Endodermal cell (in vitro differentiated cells): Measurements from ENCODE around the gene STXBP4. TPM values are rescaled to one million over a fixed set of nuclear protein-coding genes. Genes with fewer than 3 reads are reported as not detected.

Source experiments
- DNase-seq: peaks from one replicate; pipeline ENCODE4 v3.0.0-alpha.2; 2017
- H3K27ac ChIP-seq: 2 replicates; pipeline ENCODE4 v1.5.1; 2013; ENCODE audit warnings: mild to moderate bottlenecking, low read depth, low read length, moderate library complexity
- H3K27me3 ChIP-seq: 2 replicates; pipeline ENCODE4 v1.6.1; 2013; ENCODE audit warnings: mild to moderate bottlenecking, low read length, moderate library complexity; ENCODE audit not compliant: insufficient read depth, control insufficient read depth, poor library complexity, severe bottlenecking
- H3K36me3 ChIP-seq: 2 replicates; pipeline ENCODE4 v1.7.0; 2013; ENCODE audit warnings: mild to moderate bottlenecking, low read length, moderate library complexity; ENCODE audit not compliant: control insufficient read depth, insufficient read depth
- H3K4me1 ChIP-seq: one replicate; pipeline ENCODE4 v1.7.0; 2013; ENCODE audit warnings: low read length; ENCODE audit not compliant: control insufficient read depth, insufficient read depth
- H3K4me3 ChIP-seq: 2 replicates; pipeline ENCODE4 v1.5.1; 2013; ENCODE audit warnings: mild to moderate bottlenecking, low read length, moderate library complexity
- H3K9ac ChIP-seq: 2 replicates; pipeline ENCODE4 v1.6.1; 2013; ENCODE audit warnings: mild to moderate bottlenecking, low read length, moderate library complexity; ENCODE audit not compliant: poor library complexity, severe bottlenecking; ENCODE audit errors: extremely low read depth
- H3K9me3 ChIP-seq: 2 replicates; pipeline ENCODE4 v1.6.1; 2013; ENCODE audit warnings: mild to moderate bottlenecking, low read length, moderate library complexity; ENCODE audit not compliant: control insufficient read depth
- H3K27ac Mint-ChIP-seq: 2 replicates; pipeline ENCODE4 v1.8.0; 2020; ENCODE audit warnings: mixed read lengths
- H3K27me3 Mint-ChIP-seq: 2 replicates; pipeline ENCODE4 v1.8.0; 2021; ENCODE audit warnings: mild to moderate bottlenecking, mixed read lengths; ENCODE audit not compliant: insufficient read depth
- H3K36me3 Mint-ChIP-seq: 2 replicates; pipeline ENCODE4 v1.8.0; 2020; ENCODE audit warnings: low read depth, mixed read lengths
- H3K4me1 Mint-ChIP-seq: 2 replicates; pipeline ENCODE4 v1.8.0; 2020; ENCODE audit warnings: mixed read lengths
- H3K4me3 Mint-ChIP-seq: 2 replicates; pipeline ENCODE4 v1.8.0; 2020; ENCODE audit warnings: mild to moderate bottlenecking, moderate library complexity, mixed read lengths
- H3K9me3 Mint-ChIP-seq: 2 replicates; pipeline ENCODE4 v1.8.0; 2020; ENCODE audit warnings: mild to moderate bottlenecking, mixed read lengths
- CTCF ChIP-seq: fragments of 200-600 bp; sonication (generic); conservative IDR thresholded peaks from 2 replicates; pipeline ENCODE4 v1.5.0; 2021; ENCODE audit warnings: antibody characterized with exemption, mild to moderate bottlenecking
- WGBS, 2 experiments: methylation state at CpG; one replicate each; pipeline versions ENCODE4 v1.1.5 to v1.1.7; 2013; ENCODE audit warnings: missing lambda C conversion rate in 2 of 2, mixed read lengths in 1 of 2; ENCODE audit not compliant: insufficient coverage in 1 of 2, insufficient read length in 1 of 2; 5-methylcytosine and 5-hydroxymethylcytosine counted together
- total RNA-seq, 2 donors: library from RNA; stranded (reverse); fragmentation: NEBNext Ultra II Directional in 1 of 2; extraction: Animal tissue kit (Norgen Biotek cat#: 25700) in 1 of 2; gene quantifications; 2 replicates in 1 of 2; 3 replicates in 1 of 2; pipeline ENCODE4 v1.2.1, GENCODE V29; 2021

Gene STXBP4
- total RNA-seq, 2 donors from 2014 or later = 15.5 to 18.0 TPM

- H3K4me1 Mint-ChIP-seq = no peaks in the 10 kb centered on the region
- Histone ChIP-seq H3K4me3 (no peak overlapping the region), H3K27ac (no peak overlapping the region), H3K27me3 (no peaks in the 10 kb centered on the region), H3K9me3 (no peaks in the 10 kb centered on the region), H3K36me3 (no peaks in the 10 kb centered on the region), H3K4me1 (no peaks in the 10 kb centered on the region), H3K9ac (no peak overlapping the region)
- H3K9me3 Mint-ChIP-seq = peaks cover 11% of the 10 kb centered on the region
- TF ChIP-seq CTCF = no peak
- WGBS, 2 experiments = 72 to 90% methylated on average over 1 to 3 of the region's 3 CpGs
- H3K36me3 Mint-ChIP-seq = no peaks in the 10 kb centered on the region
- no peak overlapping the region for H3K27ac Mint-ChIP-seq
- DNase-seq = no peak
- no peak overlapping the region for H3K4me3 Mint-ChIP-seq
- peaks cover 2% of the 10 kb centered on the region for H3K27me3 Mint-ChIP-seq
These were observed 239.7 kb downstream of the STXBP4 start for GRCh38 chr17:55208078-55208812.

GRCh38 chr17:55210292-55210691 lies 241.7 kb downstream of the STXBP4 start:
- no peak for DNase-seq
- Mint-ChIP-seq H3K36me3 (no peaks in the 10 kb centered on the region), H3K4me1 (no peaks in the 10 kb centered on the region), H3K9me3 (no peaks in the 10 kb centered on the region), H3K27me3 (peaks cover 4% of the 10 kb centered on the region), H3K27ac (no peak overlapping the region), H3K4me3 (no peak overlapping the region)
- Histone ChIP-seq H3K27me3 (no peaks in the 10 kb centered on the region), H3K27ac (no peak overlapping the region), H3K36me3 (no peaks in the 10 kb centered on the region), H3K9ac (no peak overlapping the region), H3K4me3 (no peak overlapping the region), H3K4me1 (no peaks in the 10 kb centered on the region), H3K9me3 (no peaks in the 10 kb centered on the region)
- WGBS, 2 experiments = 87% methylated on average over 1 of the region's 1 CpG; no CpG with 5 or more reads in 1 of the 2 experiments
- TF ChIP-seq CTCF = no peak

GRCh38 chr17:55212880-55213279 lies 244.3 kb downstream of the STXBP4 start:
- Histone ChIP-seq H3K4me1 (no peaks in the 10 kb centered on the region), H3K36me3 (no peaks in the 10 kb centered on the region), H3K27ac (no peak overlapping the region), H3K4me3 (no peak overlapping the region), H3K9ac (no peak overlapping the region), H3K9me3 (no peaks in the 10 kb centered on the region), H3K27me3 (no peaks in the 10 kb centered on the region)
- TF ChIP-seq CTCF = no peak
- H3K27ac Mint-ChIP-seq = no peak overlapping the region
- H3K4me1 Mint-ChIP-seq = no peaks in the 10 kb centered on the region
- no peaks in the 10 kb centered on the region for H3K36me3 Mint-ChIP-seq
- no peaks in the 10 kb centered on the region for H3K9me3 Mint-ChIP-seq
- WGBS, 2 experiments = 68 to 85% methylated on average over 3 to 5 of the region's 5 CpGs
- no peak overlapping the region for H3K4me3 Mint-ChIP-seq
- DNase-seq = no peak
- peaks cover 2% of the 10 kb centered on the region for H3K27me3 Mint-ChIP-seq
